ENCODE measurements around the gene ILRUN. TPM values are rescaled to one million over a fixed set of nuclear protein-coding genes. Genes with fewer than 3 reads are reported as not detected.

The ILRUN gene
- total RNA-seq, 1 donor from 2014 or later: 62.1 TPM

GRCh38 chr6:34701199-34701598 lies 4.6 kb upstream of the ILRUN start:
- H3K27me3 ChIP-seq (ENCODE audit: control insufficient read depth, insufficient read depth, low read length): no peaks in the 10 kb centered on the region
- no peak for DNase-seq (ENCODE audit: low read depth)
- no peak for TF ChIP-seq CTCF (IDR thresholded peaks at IDR 0.05; ENCODE audit: insufficient read depth, low read length, severe bottlenecking)
- no peak overlapping the region for H3K4me3 ChIP-seq (ENCODE audit: low read depth, low read length)
- H3K36me3 ChIP-seq (ENCODE audit: control insufficient read depth, insufficient read depth, low read length): no peaks in the 10 kb centered on the region
- no peak for FAIRE-seq

DNA sequence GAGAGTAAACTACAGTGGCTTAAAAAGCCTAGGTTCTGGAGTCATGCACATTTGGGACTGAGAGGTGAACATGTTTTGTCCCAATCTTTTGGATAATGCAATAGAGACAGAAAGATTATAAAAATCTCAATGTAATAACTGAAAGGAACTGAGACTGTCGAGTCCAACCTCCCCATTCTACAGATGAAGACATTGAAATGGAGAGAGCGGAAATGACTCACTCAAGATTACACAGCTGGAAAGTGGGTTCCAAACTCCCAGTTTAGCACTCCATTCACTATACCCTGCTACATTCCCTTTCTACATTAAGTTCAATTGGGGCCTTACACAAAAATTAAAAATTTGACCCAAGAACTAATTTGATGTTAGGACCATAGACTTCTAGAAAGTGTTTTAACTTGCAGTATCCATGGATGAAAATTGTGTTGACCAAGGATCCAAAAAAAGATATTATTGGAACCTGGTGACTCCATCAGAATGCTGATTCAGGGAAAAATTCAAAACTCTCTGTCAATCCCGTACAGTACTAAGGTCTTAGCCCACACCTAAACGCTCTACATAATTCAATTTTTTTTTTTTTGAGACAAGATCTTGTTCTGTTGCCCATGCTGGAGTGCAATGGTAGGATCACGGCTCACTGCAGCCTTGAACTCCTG lies 1.5 kb upstream of the ILRUN start:
- FAIRE-seq (no peak), DNase-seq (ENCODE audit: low read depth) (no peak)
- H3K4me3 ChIP-seq (ENCODE audit: low read depth, low read length): no peak overlapping the region
- no peaks in the 10 kb centered on the region for H3K36me3 ChIP-seq (ENCODE audit: control insufficient read depth, insufficient read depth, low read length)
- no peak for TF ChIP-seq CTCF (IDR thresholded peaks at IDR 0.05; ENCODE audit: insufficient read depth, low read length, severe bottlenecking)
- no peaks in the 10 kb centered on the region for H3K27me3 ChIP-seq (ENCODE audit: control insufficient read depth, insufficient read depth, low read length)

DNA sequence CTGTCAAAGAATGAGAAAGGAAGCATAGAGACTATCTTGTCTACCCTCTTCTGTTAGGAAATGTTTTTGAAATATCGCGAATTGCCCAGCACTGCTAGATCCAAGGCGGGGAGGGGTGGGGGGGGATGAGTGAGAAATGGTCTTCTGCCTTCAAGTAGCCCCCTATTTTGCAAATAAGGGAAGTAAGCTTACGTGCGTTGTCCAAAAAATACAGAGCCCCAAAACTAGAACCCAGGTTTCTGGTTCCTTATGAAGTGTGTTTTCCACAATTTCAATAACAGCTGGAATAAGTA lies 923 bp upstream of the ILRUN start:
- Histone ChIP-seq H3K27me3 (ENCODE audit: control insufficient read depth, insufficient read depth, low read length) (no peaks in the 10 kb centered on the region), H3K36me3 (ENCODE audit: control insufficient read depth, insufficient read depth, low read length) (no peaks in the 10 kb centered on the region), H3K4me3 (ENCODE audit: low read depth, low read length) (peak overlapping the region; percentile 93)
- no peak for FAIRE-seq
- no peak for DNase-seq (ENCODE audit: low read depth)
- no peak for TF ChIP-seq CTCF (IDR thresholded peaks at IDR 0.05; ENCODE audit: insufficient read depth, low read length, severe bottlenecking)

GRCh38 chr6:34696189-34696738 lies 303 bp downstream of the ILRUN start:
- DNase-seq (ENCODE audit: low read depth) (no peak), FAIRE-seq (no peak)
- Histone ChIP-seq H3K36me3 (ENCODE audit: control insufficient read depth, insufficient read depth, low read length) (no peaks in the 10 kb centered on the region), H3K4me3 (ENCODE audit: low read depth, low read length) (peak overlapping the region; percentile 93), H3K27me3 (ENCODE audit: control insufficient read depth, insufficient read depth, low read length) (no peaks in the 10 kb centered on the region)
- TF ChIP-seq CTCF (IDR thresholded peaks at IDR 0.05; ENCODE audit: insufficient read depth, low read length, severe bottlenecking): no peak

- no peak for TF ChIP-seq CTCF (IDR thresholded peaks at IDR 0.05; ENCODE audit: insufficient read depth, low read length, severe bottlenecking)
- FAIRE-seq (no peak), DNase-seq (ENCODE audit: low read depth) (no peak)
- Histone ChIP-seq H3K36me3 (ENCODE audit: control insufficient read depth, insufficient read depth, low read length) (no peaks in the 10 kb centered on the region), H3K27me3 (ENCODE audit: control insufficient read depth, insufficient read depth, low read length) (no peaks in the 10 kb centered on the region), H3K4me3 (ENCODE audit: low read depth, low read length) (peak overlapping the region; percentile 93)
Measured at GRCh38 chr6:34695729-34696188, 808 bp downstream of the ILRUN start.

GRCh38 chr6:34692280-34692679 lies 4.3 kb downstream of the ILRUN start:
- no peak overlapping the region for H3K4me3 ChIP-seq (ENCODE audit: low read depth, low read length)
- H3K27me3 ChIP-seq (ENCODE audit: control insufficient read depth, insufficient read depth, low read length): no peaks in the 10 kb centered on the region
- H3K36me3 ChIP-seq (ENCODE audit: control insufficient read depth, insufficient read depth, low read length): peaks cover 3% of the 10 kb centered on the region
- DNase-seq (ENCODE audit: low read depth) (peak; percentile 79), FAIRE-seq (no peak)
- TF ChIP-seq CTCF (IDR thresholded peaks at IDR 0.05; ENCODE audit: insufficient read depth, low read length, severe bottlenecking): no peak

Measured in bronchial epithelial cell (primary cell).